ENCODE data around the gene SLC41A1. TPM values are rescaled to one million over a fixed set of nuclear protein-coding genes. Genes with fewer than 3 reads are reported as not detected.
A peak's percentile ranks its signal among the peaks of the same experiment; 100 is the strongest.
"Not testable (repeated sequence)": the region's sequence is repeated elsewhere in the genome, so short reads cannot be mapped to it uniquely, and the experiment has no call there.

SLC41A1 gene
- total RNA-seq, 2 experiments from 2014 or later, result 32.1 to 33.9 TPM

DNA sequence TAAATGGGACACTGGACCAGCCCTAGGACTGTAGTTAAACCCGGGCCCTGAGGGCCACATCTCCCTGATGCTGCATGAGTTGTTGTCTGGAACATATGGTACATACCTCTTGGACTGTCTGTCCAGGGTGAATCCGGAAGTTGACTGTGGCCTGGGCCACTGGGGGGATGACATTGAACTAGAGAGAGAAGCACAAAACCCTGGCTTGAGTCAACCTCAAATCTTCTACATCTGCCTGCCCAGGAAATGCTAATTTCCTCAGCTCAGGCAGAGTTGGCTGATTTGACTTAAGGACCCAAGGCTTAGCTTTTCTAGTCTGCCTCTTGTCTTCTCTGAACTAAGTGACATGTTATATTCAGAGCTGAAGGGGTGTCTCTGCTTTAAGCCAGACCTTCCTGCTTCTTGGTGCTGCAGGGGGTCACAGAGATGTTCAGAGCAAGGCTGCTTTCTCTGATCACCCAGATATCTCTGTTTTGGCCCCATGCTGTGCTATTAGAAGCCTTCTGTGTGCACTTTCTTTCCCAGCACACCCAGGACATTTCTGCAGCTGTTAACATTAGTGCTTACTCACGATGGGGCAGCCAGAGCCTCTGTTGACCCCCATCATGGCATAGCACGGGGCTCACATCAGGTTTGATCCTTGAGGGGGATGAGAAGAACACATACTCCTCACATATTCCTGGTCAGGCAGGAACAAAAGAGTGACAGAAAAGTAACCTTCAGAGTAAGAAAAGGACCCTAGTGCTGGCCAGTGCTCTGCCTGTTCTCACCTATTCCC, 27.3 kb upstream of the SLC41A1 start:
- no peak for DNase-seq
- H3K27ac Mint-ChIP-seq, result no peak overlapping the region
- H3K27me3 Mint-ChIP-seq (ENCODE audit: low read depth), result no peaks in the 10 kb centered on the region
- intact Hi-C loops (cut with micrococcal nuclease), result no loop called here
- no peak overlapping the region for H3K4me3 Mint-ChIP-seq
- H3K36me3 Mint-ChIP-seq (ENCODE audit: low read depth), result no peaks in the 10 kb centered on the region
- no peaks in the 10 kb centered on the region for H3K4me1 Mint-ChIP-seq (ENCODE audit: low read depth)
- H3K9me3 Mint-ChIP-seq, result no peaks in the 10 kb centered on the region
- CTCF ChIA-PET, result no interaction called here

GRCh38 chr1:205837382-205837970, 24.5 kb upstream of the SLC41A1 start:
- Mint-ChIP-seq H3K36me3 (ENCODE audit: low read depth) (no peaks in the 10 kb centered on the region), H3K4me3 (no peak overlapping the region), H3K27me3 (ENCODE audit: low read depth) (no peaks in the 10 kb centered on the region), H3K27ac (no peak overlapping the region), H3K9me3 (no peaks in the 10 kb centered on the region), H3K4me1 (ENCODE audit: low read depth) (no peaks in the 10 kb centered on the region)
- CTCF ChIA-PET, result no interaction called here
- no peak for DNase-seq
- intact Hi-C loops (cut with micrococcal nuclease), result no loop called here

GRCh38 chr1:205834751-205835150, 21.8 kb upstream of the SLC41A1 start:
- H3K36me3 Mint-ChIP-seq (ENCODE audit: low read depth), result no peaks in the 10 kb centered on the region
- H3K9me3 Mint-ChIP-seq, result no peaks in the 10 kb centered on the region
- intact Hi-C loops (cut with micrococcal nuclease), result no loop called here
- CTCF ChIA-PET, result no interaction called here
- H3K27ac Mint-ChIP-seq, result no peak overlapping the region
- no peak overlapping the region for H3K4me3 Mint-ChIP-seq
- H3K27me3 Mint-ChIP-seq (ENCODE audit: low read depth), result no peaks in the 10 kb centered on the region
- DNase-seq, result no peak
- no peaks in the 10 kb centered on the region for H3K4me1 Mint-ChIP-seq (ENCODE audit: low read depth)

- Mint-ChIP-seq H3K27me3 (ENCODE audit: low read depth) (peaks cover 3% of the 10 kb centered on the region), H3K27ac (no peak overlapping the region), H3K4me3 (no peak overlapping the region), H3K4me1 (ENCODE audit: low read depth) (no peaks in the 10 kb centered on the region), H3K9me3 (no peaks in the 10 kb centered on the region), H3K36me3 (ENCODE audit: low read depth) (no peaks in the 10 kb centered on the region)
- DNase-seq, result no peak
- intact Hi-C loops (cut with micrococcal nuclease), result no loop called here
- CTCF ChIA-PET, result interaction anchor here (0.6 to 1.0 kb wide), 3 partner anchors 145 to 1104 kb away, joined by 3 to 7 read pairs (median 4); no protein-coding TSS in a partner anchor
These were observed 19.3 kb upstream of the SLC41A1 start for GRCh38 chr1:205832326-205832751.

DNA sequence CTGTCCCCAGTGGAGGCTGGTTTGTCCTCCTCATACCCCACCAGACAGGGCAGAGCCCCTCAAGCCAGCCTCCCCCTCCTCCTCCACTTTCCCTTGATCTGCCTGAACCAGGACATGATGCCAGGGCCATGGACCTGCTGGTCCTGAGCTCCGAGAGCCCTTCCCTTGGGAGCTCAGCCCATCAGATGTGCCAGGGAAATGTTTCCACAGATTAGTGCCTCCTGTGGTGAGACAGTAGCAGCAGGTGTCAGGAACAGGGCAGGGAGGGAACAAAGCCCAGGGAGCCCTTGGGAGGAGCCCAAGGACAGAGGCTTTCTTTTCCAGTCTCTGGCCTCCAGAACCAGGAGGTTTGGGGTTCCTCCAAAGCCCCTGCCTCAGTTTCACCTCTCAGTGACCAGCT, 14.6 kb upstream of the SLC41A1 start:
- no peak for DNase-seq
- Mint-ChIP-seq H3K4me3 (no peak overlapping the region), H3K9me3 (peaks cover 1% of the 10 kb centered on the region), H3K27ac (no peak overlapping the region), H3K4me1 (ENCODE audit: low read depth) (peaks cover 22% of the 10 kb centered on the region), H3K36me3 (ENCODE audit: low read depth) (no peaks in the 10 kb centered on the region), H3K27me3 (ENCODE audit: low read depth) (peaks cover 3% of the 10 kb centered on the region)
- CTCF ChIA-PET, result interaction anchor here (1.1 kb wide), 1 partner anchor 34 kb away, joined by 3 read pairs; no protein-coding TSS in a partner anchor
- intact Hi-C loops (cut with micrococcal nuclease), result no loop called here

GRCh38 chr1:205826995-205827394, 14.0 kb upstream of the SLC41A1 start:
- CTCF ChIA-PET, result interaction anchor here (1.1 to 1.5 kb wide), 3 partner anchors 34 to 169 kb away, joined by 3 to 8 read pairs (median 3); no protein-coding TSS in a partner anchor
- no peak overlapping the region for H3K4me3 Mint-ChIP-seq
- intact Hi-C loops (cut with micrococcal nuclease), result no loop called here
- H3K27me3 Mint-ChIP-seq (ENCODE audit: low read depth), result peaks cover 3% of the 10 kb centered on the region
- H3K9me3 Mint-ChIP-seq, result peaks cover 1% of the 10 kb centered on the region
- no peak for DNase-seq
- H3K4me1 Mint-ChIP-seq (ENCODE audit: low read depth), result peaks cover 22% of the 10 kb centered on the region
- no peaks in the 10 kb centered on the region for H3K36me3 Mint-ChIP-seq (ENCODE audit: low read depth)
- H3K27ac Mint-ChIP-seq, result no peak overlapping the region

GRCh38 chr1:205826016-205826806, 13.2 kb upstream of the SLC41A1 start:
- intact Hi-C loops (cut with micrococcal nuclease), result no loop called here
- H3K9me3 Mint-ChIP-seq, result peaks cover 1% of the 10 kb centered on the region
- H3K36me3 Mint-ChIP-seq (ENCODE audit: low read depth), result no peaks in the 10 kb centered on the region
- H3K4me3 Mint-ChIP-seq, result no peak overlapping the region
- peaks cover 3% of the 10 kb centered on the region for H3K27me3 Mint-ChIP-seq (ENCODE audit: low read depth)
- peak; percentile 30 for DNase-seq
- CTCF ChIA-PET, result interaction anchor here (1.1 to 1.5 kb wide), 4 partner anchors 11 to 168 kb away, joined by 3 to 8 read pairs (median 4); no protein-coding TSS in a partner anchor
- no peak overlapping the region for H3K27ac Mint-ChIP-seq
- peaks cover 22% of the 10 kb centered on the region for H3K4me1 Mint-ChIP-seq (ENCODE audit: low read depth)

DNA sequence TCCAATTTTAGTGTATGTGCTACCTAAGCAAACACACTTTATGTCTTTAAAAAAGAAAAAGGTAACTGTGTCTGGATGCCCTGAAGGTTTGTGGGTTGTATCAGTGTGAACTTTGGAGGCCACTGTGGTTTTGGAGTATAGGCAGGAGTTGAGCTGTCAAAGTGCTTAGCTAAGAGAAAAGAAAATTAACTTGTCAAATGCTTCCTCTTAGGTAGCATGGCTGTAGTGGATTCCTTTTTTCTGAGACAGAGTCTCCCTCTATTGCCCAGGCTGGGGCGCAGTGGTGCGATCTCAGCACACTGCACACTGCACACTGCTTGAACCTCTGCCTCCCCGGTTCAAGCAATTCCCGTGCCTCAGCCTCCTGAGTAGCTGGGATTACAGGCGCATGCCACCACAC, 11.2 kb upstream of the SLC41A1 start:
- DNase-seq, result no peak
- H3K9me3 Mint-ChIP-seq, result peaks cover 1% of the 10 kb centered on the region
- peaks cover 22% of the 10 kb centered on the region for H3K4me1 Mint-ChIP-seq (ENCODE audit: low read depth)
- H3K27me3 Mint-ChIP-seq (ENCODE audit: low read depth), result no peaks in the 10 kb centered on the region
- no peak overlapping the region for H3K4me3 Mint-ChIP-seq
- intact Hi-C loops (cut with micrococcal nuclease), result loop anchor here (1.0 kb wide), 1 partner anchor 33 kb away; no protein-coding TSS in a partner anchor
- H3K27ac Mint-ChIP-seq, result no peak overlapping the region
- CTCF ChIA-PET, result no interaction called here
- H3K36me3 Mint-ChIP-seq (ENCODE audit: low read depth), result no peaks in the 10 kb centered on the region

- H3K27ac Mint-ChIP-seq; H3K36me3 Mint-ChIP-seq (ENCODE audit: low read depth); intact Hi-C loops (cut with micrococcal nuclease); H3K27me3 Mint-ChIP-seq (ENCODE audit: low read depth); H3K9me3 Mint-ChIP-seq; H3K4me3 Mint-ChIP-seq; DNase-seq: not testable (repeated sequence)
- H3K4me1 Mint-ChIP-seq (ENCODE audit: low read depth), result peaks cover 25% of the 10 kb centered on the region
- CTCF ChIA-PET, result interaction anchor here (0.7 kb wide), 1 partner anchor 31 kb away, joined by 3 read pairs; no protein-coding TSS in a partner anchor
These were observed 10.3 kb upstream of the SLC41A1 start for GRCh38 chr1:205823260-205823659.

DNA sequence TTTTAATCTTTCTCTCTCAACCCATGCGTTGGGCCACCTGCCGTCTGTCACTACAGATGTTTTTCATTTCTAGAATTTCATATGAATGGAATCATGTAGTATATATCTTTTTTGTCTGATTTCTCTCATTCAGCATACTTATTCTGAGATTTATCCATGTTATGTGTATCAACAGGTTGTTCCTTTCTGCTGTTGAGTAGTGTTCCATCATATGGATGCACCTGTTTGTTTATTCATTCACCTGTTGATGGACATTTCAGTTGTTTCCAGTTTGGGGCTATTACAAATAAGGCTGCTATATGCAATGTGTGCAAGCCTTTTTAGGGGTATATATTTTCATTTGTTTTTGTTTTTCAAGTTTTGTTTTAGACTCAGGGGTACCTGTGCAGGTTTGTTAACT, 9.4 kb upstream of the SLC41A1 start:
- intact Hi-C loops (cut with micrococcal nuclease), result no loop called here
- DNase-seq, result no peak
- H3K9me3 Mint-ChIP-seq, result peaks cover 1% of the 10 kb centered on the region
- H3K4me3 Mint-ChIP-seq, result no peak overlapping the region
- H3K4me1 Mint-ChIP-seq (ENCODE audit: low read depth), result peaks cover 26% of the 10 kb centered on the region
- no peak overlapping the region for H3K27ac Mint-ChIP-seq
- H3K36me3 Mint-ChIP-seq (ENCODE audit: low read depth), result no peaks in the 10 kb centered on the region
- H3K27me3 Mint-ChIP-seq (ENCODE audit: low read depth), result no peaks in the 10 kb centered on the region
- CTCF ChIA-PET, result no interaction called here

GRCh38 chr1:205817988-205818387, 5.0 kb upstream of the SLC41A1 start:
- DNase-seq, result no peak
- H3K36me3 Mint-ChIP-seq (ENCODE audit: low read depth), result no peaks in the 10 kb centered on the region
- H3K27me3 Mint-ChIP-seq (ENCODE audit: low read depth), result no peaks in the 10 kb centered on the region
- no peaks in the 10 kb centered on the region for H3K9me3 Mint-ChIP-seq
- no peak overlapping the region for H3K27ac Mint-ChIP-seq
- intact Hi-C loops (cut with micrococcal nuclease), result no loop called here
- H3K4me1 Mint-ChIP-seq (ENCODE audit: low read depth), result peaks cover 10% of the 10 kb centered on the region
- no peak overlapping the region for H3K4me3 Mint-ChIP-seq
- CTCF ChIA-PET, result no interaction called here

- no peak for DNase-seq
- intact Hi-C loops (cut with micrococcal nuclease), result no loop called here
- no peaks in the 10 kb centered on the region for H3K36me3 Mint-ChIP-seq (ENCODE audit: low read depth)
- CTCF ChIA-PET, result interaction anchor here (0.6 to 1.2 kb wide), 2 partner anchors 26 to 315 kb away, joined by 3 to 4 read pairs; no protein-coding TSS in a partner anchor
- H3K9me3 Mint-ChIP-seq, result no peaks in the 10 kb centered on the region
- peaks cover 11% of the 10 kb centered on the region for H3K4me1 Mint-ChIP-seq (ENCODE audit: low read depth)
- no peak overlapping the region for H3K27ac Mint-ChIP-seq
- H3K4me3 Mint-ChIP-seq, result no peak overlapping the region
- no peaks in the 10 kb centered on the region for H3K27me3 Mint-ChIP-seq (ENCODE audit: low read depth)
These were observed 4.4 kb upstream of the SLC41A1 start for GRCh38 chr1:205817364-205817763.
